Epithelial cell of proximal tubule (primary cell): Measurements from ENCODE around the gene FEN1. TPM values are rescaled to one million over a fixed set of nuclear protein-coding genes. Genes with fewer than 3 reads are reported as not detected.

Source experiments
- DNase-seq: peaks from one replicate; pipeline ENCODE4 v3.0.0-alpha.2; 2011; ENCODE audit warnings: low read depth
- H3K4me3 ChIP-seq: 2 replicates; pipeline ENCODE4 v1.5.1; 2011; ENCODE audit warnings: low read depth, mild to moderate bottlenecking, low read length
- CTCF ChIP-seq: conservative IDR thresholded peaks from 2 replicates; pipeline ENCODE4 v1.5.1; 2012; ENCODE audit warnings: low read depth, mild to moderate bottlenecking, low read length
- total RNA-seq: library from RNA; depleted of rRNA; stranded (reverse); fragments of >200 nt; gene quantifications from 2 replicates; pipeline ENCODE4 v1.2.3, GENCODE V29; 2015

Gene FEN1
- total RNA-seq, 1 donor from 2014 or later = 70.6 TPM

DNA sequence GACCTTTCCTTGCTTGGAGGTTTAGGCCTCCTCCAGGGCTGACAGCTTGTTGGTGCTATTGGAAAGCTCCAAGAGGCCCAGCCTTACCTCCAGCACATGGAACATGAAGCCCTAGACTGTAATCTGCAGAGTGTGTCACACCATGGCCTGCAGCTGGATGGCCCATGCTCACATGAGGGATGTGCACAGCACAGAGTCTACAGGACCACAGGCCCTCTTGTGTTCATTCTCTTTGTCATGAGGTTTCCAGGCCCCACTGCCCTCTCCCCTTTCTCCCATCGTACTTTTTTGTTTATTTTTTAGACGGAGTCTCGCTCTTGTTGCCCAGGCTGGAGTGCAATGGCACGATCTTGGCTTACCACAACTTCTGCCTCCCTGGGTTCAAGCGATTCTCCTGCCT is 14.1 kb downstream of the FEN1 start:
- DNase-seq = no peak
- no peak for TF ChIP-seq CTCF
- H3K4me3 ChIP-seq = no peak overlapping the region

DNA sequence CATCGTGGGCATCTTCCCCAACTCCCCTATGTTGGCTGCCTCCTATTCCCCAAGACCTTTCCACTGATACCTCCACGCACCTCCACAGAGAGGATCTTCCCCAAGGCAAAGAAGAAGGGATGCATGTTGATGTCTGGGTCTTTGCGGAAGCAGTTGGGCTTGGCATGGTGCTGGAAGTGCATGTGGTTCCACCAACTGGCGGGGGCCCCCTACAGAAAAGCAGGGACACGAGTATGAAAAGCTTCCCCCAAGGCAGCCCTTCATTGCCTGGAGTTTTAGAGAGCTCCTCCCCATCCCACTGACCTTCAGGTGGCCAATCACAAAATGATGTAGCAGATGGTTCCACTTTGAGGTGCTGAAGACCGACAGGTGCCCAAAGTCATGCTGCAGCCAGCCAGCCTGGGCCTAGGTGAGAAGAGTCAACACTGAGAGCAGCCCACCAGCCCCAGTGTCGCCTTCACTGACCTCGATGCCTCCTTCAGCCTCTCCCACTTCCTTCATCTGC is 18.0 kb downstream of the FEN1 start:
- DNase-seq = no peak
- TF ChIP-seq CTCF = no peak
- H3K4me3 ChIP-seq = no peak overlapping the region

DNA sequence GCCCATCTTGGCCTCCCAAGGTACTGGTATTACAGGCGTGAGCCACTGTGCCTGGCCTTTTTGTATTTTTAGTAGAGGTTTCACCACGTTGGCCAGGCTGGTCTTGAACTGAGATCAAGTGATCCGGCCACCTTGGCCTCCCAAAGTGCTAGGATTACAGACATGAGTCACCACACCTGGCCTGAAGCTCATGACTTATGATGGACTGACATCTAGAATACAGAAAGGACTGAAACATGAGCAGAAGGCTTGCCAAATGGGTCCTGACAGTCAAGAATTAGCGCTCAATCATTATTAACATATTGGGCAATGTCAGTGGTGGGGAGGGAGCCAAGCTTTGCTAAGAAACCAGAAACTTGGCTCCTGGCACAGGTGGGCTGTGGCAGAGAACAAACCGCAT is 19.1 kb downstream of the FEN1 start:
- DNase-seq = no peak
- H3K4me3 ChIP-seq = no peak overlapping the region
- no peak for TF ChIP-seq CTCF

DNA sequence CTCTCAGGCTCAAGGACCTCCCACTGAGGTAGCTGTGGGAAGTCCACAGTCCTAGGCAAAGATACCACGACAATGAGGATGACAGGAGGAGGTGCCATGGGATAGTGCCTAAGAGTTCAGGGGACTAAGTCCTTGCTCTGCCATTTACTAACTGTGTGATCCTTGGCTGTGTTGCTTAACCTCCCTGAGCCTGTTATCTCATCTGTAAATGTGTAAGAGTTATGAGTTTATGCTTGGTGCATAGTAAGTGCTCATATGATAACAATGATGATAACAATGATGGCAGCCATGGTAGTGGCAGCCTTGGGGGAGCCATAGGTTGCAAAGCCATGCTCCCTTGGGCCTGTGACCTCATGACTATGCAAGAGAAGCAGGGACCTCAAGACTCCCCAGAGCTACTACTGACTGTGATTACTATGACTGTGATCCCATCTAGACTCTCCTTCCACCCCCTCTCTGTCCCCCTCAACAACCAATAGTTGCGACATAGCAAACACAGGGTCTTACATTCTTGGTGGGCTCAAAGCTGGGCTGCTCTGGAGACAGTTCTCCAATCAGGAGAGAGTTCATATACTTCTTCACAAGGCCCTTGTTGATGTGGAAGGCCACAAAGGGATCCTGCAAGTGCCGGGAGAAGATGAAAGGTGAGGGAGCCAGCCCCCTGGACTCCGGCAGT is 20.2 kb downstream of the FEN1 start:
- H3K4me3 ChIP-seq = no peak overlapping the region
- DNase-seq = no peak
- no peak for TF ChIP-seq CTCF

GRCh38 chr11:61814247-61814957 is 21.7 kb downstream of the FEN1 start:
- TF ChIP-seq CTCF = no peak
- peak overlapping the region; percentile 91 for H3K4me3 ChIP-seq
- DNase-seq = no peak

GRCh38 chr11:61814958-61815789 is 22.5 kb downstream of the FEN1 start:
- DNase-seq = peak; percentile 61
- peak overlapping the region; percentile 91 for H3K4me3 ChIP-seq
- no peak for TF ChIP-seq CTCF
